ENCODE data around the gene FOS. TPM values are rescaled to one million over a fixed set of nuclear protein-coding genes. Genes with fewer than 3 reads are reported as not detected.

FOS gene
- total RNA-seq, 1 donor from 2014 or later = 4,268 TPM

DNA sequence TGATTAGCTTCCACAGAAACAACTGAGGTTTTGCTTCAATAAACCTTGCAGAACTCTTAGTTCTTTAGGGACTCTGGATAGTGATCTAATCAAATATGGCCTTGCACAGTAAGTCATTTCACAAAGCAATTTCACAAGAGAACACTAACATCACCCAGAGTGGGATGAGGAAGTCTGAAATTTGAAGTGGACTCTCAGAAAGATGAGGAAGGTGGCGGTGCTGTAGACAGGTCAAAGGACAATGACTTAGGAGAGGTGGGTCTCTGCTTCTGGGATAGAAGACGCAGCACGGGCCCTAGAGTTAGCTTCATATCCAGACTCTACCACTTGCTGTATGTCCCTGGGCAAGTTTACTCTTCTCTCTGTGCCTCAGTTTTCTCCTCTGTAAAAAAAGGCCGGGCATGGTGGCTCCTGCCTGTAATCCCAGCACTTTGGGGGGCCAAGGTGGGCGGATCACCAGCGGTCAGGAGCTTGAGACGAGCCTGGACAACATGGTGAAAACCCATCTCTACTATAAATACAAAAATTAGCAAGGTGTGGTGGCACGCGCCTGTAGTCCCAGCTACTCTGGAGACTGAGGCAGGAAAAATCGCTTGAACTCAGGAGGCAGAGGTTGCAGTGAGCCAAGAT, 18.9 kb downstream of the FOS start:
- peaks cover 10 to 15% of the 10 kb centered on the region in 2 donors for H3K4me1 ChIP-seq
- intact Hi-C loops (cut with DNase I) = loop anchor here (5.0 to 10.0 kb wide), 3 partner anchors 230 to 803 kb away; partner anchors contain the start of genes ISCA2, NPC2 and ZC2HC1C
- no peak overlapping the region for H3K4me3 ChIP-seq
- H3K27me3 ChIP-seq = no peaks in the 10 kb centered on the region
- TF ChIP-seq, protein P1, sequence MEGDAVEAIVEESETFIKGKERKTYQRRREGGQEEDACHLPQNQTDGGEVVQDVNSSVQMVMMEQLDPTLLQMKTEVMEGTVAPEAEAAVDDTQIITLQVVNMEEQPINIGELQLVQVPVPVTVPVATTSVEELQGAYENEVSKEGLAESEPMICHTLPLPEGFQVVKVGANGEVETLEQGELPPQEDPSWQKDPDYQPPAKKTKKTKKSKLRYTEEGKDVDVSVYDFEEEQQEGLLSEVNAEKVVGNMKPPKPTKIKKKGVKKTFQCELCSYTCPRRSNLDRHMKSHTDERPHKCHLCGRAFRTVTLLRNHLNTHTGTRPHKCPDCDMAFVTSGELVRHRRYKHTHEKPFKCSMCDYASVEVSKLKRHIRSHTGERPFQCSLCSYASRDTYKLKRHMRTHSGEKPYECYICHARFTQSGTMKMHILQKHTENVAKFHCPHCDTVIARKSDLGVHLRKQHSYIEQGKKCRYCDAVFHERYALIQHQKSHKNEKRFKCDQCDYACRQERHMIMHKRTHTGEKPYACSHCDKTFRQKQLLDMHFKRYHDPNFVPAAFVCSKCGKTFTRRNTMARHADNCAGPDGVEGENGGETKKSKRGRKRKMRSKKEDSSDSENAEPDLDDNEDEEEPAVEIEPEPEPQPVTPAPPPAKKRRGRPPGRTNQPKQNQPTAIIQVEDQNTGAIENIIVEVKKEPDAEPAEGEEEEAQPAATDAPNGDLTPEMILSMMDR (IDR thresholded peaks at IDR 0.05) = no peak
- peak in 1 of 2 donors; percentile 64 for DNase-seq (ENCODE audit: low spot score in 2 of 2)
- H3K27ac ChIP-seq = peak overlapping the region in 1 of 2 donors; percentile 96
- H3K9me3 ChIP-seq = no peaks in the 10 kb centered on the region
- no peaks in the 10 kb centered on the region for H3K36me3 ChIP-seq

GRCh38 chr14:75298187-75298965, 19.7 kb downstream of the FOS start:
- H3K9me3 ChIP-seq = no peaks in the 10 kb centered on the region
- DNase-seq (ENCODE audit: low spot score in 2 of 2) = peak in 1 of 2 donors; percentile 73
- H3K4me1 ChIP-seq = peaks cover 10 to 13% of the 10 kb centered on the region in 2 donors
- H3K27me3 ChIP-seq = no peaks in the 10 kb centered on the region
- no peak overlapping the region for H3K4me3 ChIP-seq
- TF ChIP-seq, protein P1 (IDR thresholded peaks at IDR 0.05) = no peak
- H3K36me3 ChIP-seq = no peaks in the 10 kb centered on the region
- intact Hi-C loops (cut with DNase I) = loop anchor here (5.0 to 10.0 kb wide), 3 partner anchors 231 to 804 kb away; partner anchors contain the start of genes ISCA2, NPC2 and ZC2HC1C
- peak overlapping the region; percentile 53 to 64 for H3K27ac ChIP-seq

DNA sequence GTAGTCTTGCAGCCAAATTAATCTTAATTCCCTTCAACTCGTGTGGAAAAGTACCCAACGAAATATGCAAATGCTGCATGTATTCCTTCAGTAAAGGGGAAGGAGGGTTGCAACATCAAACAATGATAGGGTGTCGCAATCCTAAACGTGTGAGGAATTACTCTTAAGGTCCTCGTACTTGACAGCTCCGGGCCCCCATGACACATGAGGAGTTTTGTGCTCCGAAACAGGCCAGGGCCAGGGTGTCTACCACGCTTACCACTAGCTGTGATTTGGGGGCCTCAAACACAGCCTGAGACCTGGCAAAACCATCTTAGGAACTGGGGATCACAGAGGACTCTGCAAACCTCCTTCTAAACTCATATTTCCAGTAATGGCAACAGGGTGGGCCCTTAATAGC, 20.4 kb downstream of the FOS start:
- TF ChIP-seq, protein P1 (IDR thresholded peaks at IDR 0.05) = no peak
- Histone ChIP-seq H3K36me3 (no peaks in the 10 kb centered on the region), H3K27ac (peak overlapping the region; percentile 53 to 64), H3K4me3 (no peak overlapping the region), H3K9me3 (no peaks in the 10 kb centered on the region), H3K27me3 (no peaks in the 10 kb centered on the region), H3K4me1 (peaks cover 10 to 11% of the 10 kb centered on the region in 2 donors)
- intact Hi-C loops (cut with DNase I) = loop anchor here (5.0 to 10.0 kb wide), 3 partner anchors 232 to 804 kb away; partner anchors contain the start of genes ISCA2, NPC2 and ZC2HC1C
- peak; percentile 40 to 87 for DNase-seq (ENCODE audit: low spot score in 2 of 2)

DNA sequence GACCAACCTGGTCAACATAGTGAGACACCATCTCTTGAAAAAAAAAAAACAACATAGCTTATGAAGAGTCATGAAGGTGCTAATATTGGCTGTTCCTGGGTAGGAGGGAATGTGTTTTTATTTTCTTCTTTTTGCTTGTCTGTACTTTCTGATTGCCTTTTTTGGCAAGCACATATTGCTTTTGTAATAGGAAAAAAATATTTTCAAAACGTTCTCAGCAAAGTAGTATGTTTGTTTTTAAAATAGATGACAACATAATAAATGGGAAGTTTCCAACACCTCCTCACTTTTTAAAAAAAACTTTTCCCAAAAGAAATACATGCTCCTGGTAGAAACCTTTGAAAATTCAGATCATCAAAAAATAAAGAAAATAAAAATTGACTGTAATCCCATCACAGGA, 20.9 kb downstream of the FOS start:
- H3K27me3 ChIP-seq = no peaks in the 10 kb centered on the region
- TF ChIP-seq, protein P1 (IDR thresholded peaks at IDR 0.05) = no peak
- DNase-seq (ENCODE audit: low spot score in 2 of 2) = no peak
- no peak overlapping the region for H3K4me3 ChIP-seq
- intact Hi-C loops (cut with DNase I) = loop anchor here (5.0 to 10.0 kb wide), 3 partner anchors 232 to 805 kb away; partner anchors contain the start of genes ISCA2, NPC2 and ZC2HC1C
- no peaks in the 10 kb centered on the region for H3K36me3 ChIP-seq
- peak overlapping the region in 1 of 2 donors; percentile 53 for H3K27ac ChIP-seq
- H3K9me3 ChIP-seq = no peaks in the 10 kb centered on the region
- peaks cover 8 to 11% of the 10 kb centered on the region in 2 donors for H3K4me1 ChIP-seq

DNA sequence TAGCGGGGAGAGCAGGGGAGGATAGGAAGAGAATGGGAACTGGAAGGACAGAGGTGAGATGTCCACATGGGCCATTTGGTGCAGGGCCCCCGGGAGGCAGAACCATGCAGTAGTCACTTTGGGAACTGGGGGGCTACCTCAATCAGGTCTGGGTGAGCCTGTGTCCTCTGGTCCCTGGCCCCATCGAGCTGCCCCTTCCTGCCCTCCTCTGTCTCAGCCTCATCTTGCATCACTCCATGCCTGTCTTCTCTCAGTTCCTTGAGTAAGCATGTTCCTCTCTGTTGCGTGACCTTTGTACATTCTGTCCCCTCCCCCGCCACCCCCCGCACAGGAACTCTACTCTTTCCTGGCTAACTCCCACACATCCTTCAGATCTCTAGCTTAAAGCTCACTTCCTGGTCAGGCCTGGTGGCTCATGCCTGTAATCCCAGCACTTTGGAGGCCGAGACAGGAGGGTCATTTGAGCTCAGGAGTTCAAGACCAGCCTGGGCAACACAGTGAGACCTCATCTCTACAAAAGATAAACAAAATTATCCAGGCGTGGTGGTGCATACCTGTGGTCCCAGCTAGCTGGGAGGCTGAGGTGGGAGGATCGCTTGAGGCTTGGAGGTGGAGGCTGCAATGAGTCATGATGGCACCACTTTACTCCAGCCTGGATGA, 23.2 kb downstream of the FOS start:
- intact Hi-C loops (cut with DNase I) = loop anchor here (10.0 kb wide), 1 partner anchor 387 kb away; no protein-coding TSS in a partner anchor
- Histone ChIP-seq H3K4me3 (no peak overlapping the region), H3K27ac (peak overlapping the region in 1 of 2 donors; percentile 10), H3K27me3 (no peaks in the 10 kb centered on the region), H3K36me3 (no peaks in the 10 kb centered on the region), H3K9me3 (no peaks in the 10 kb centered on the region), H3K4me1 (peaks cover 0 to 5% of the 10 kb centered on the region in 2 donors)
- TF ChIP-seq, protein P1 (IDR thresholded peaks at IDR 0.05) = no peak
- peak; percentile 41 to 78 for DNase-seq (ENCODE audit: low spot score in 2 of 2)
